ENCODE results near the gene KLF11.

KLF11 gene

GRCh38 chr2:10045561-10046355 is 2.4 kb downstream of the KLF11 start:
- no peak for DNase-seq

- DNase-seq = no peak
These were observed 3.6 kb downstream of the KLF11 start for GRCh38 chr2:10046931-10047330.

GRCh38 chr2:10047616-10048500 is 4.5 kb downstream of the KLF11 start:
- no peak for DNase-seq

GRCh38 chr2:10048501-10049171 is 5.3 kb downstream of the KLF11 start:
- peak; percentile 4 for DNase-seq

- no peak for DNase-seq
These were observed 8.9 kb downstream of the KLF11 start for GRCh38 chr2:10052216-10052615.

- no peak for DNase-seq
These were observed 10.0 kb downstream of the KLF11 start for GRCh38 chr2:10053351-10053750.

GRCh38 chr2:10054424-10054823 is 11.1 kb downstream of the KLF11 start:
- DNase-seq = no peak

GRCh38 chr2:10054976-10055375 is 11.6 kb downstream of the KLF11 start:
- no peak for DNase-seq

- DNase-seq = no peak
These were observed 13.1 kb downstream of the KLF11 start for GRCh38 chr2:10056439-10056838.

GRCh38 chr2:10057231-10058107 is 14.1 kb downstream of the KLF11 start:
- no peak for DNase-seq

GRCh38 chr2:10058251-10059015 is 15.1 kb downstream of the KLF11 start:
- no peak for DNase-seq

- DNase-seq = no peak
These were observed 15.6 kb downstream of the KLF11 start for GRCh38 chr2:10059016-10059351.

- no peak for DNase-seq
These were observed 16.4 kb downstream of the KLF11 start for GRCh38 chr2:10059552-10060335.

- no peak for DNase-seq
These were observed 18.0 kb downstream of the KLF11 start for GRCh38 chr2:10061221-10061925.

- DNase-seq = no peak
These were observed 19.6 kb downstream of the KLF11 start for GRCh38 chr2:10062931-10063365.

GRCh38 chr2:10063566-10063965 is 20.2 kb downstream of the KLF11 start:
- DNase-seq = no peak

GRCh38 chr2:10064932-10065772 is 21.8 kb downstream of the KLF11 start:
- DNase-seq = no peak

- no peak for DNase-seq
These were observed 22.4 kb downstream of the KLF11 start for GRCh38 chr2:10065773-10066055.

- no peak for DNase-seq
These were observed 24.0 kb downstream of the KLF11 start for GRCh38 chr2:10067330-10067729.

- DNase-seq = no peak
These were observed 24.5 kb downstream of the KLF11 start for GRCh38 chr2:10067881-10068280.
